Fibroblast of peridontal ligament (primary cell): ENCODE measurements around the gene WNT9B.

ENCODE experiments used
- DNase-seq: peaks from one replicate; pipeline ENCODE4 v3.0.0-alpha.2; 2010; ENCODE audit errors: extremely low read depth

WNT9B gene

DNA sequence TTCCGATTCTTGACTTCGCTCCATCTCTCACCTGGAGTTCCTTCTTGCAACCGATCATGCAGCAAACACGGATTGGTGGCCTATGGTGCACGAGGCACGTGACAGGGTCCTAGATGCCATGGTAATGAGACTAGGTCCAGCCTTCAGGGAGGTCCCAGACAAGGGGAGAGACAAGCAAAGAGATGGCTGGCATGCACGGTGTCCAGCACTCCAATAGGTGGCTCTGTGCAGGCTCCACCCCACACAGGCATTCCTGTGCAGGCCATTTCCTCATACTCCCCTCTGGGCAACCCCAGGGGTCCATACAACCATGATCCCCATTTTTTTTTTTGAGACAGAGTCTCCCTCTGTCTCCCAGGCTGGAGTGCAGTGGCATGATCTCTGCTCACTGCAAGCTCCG lies 31.3 kb downstream of the WNT9B start:
- DNase-seq: no peak

DNA sequence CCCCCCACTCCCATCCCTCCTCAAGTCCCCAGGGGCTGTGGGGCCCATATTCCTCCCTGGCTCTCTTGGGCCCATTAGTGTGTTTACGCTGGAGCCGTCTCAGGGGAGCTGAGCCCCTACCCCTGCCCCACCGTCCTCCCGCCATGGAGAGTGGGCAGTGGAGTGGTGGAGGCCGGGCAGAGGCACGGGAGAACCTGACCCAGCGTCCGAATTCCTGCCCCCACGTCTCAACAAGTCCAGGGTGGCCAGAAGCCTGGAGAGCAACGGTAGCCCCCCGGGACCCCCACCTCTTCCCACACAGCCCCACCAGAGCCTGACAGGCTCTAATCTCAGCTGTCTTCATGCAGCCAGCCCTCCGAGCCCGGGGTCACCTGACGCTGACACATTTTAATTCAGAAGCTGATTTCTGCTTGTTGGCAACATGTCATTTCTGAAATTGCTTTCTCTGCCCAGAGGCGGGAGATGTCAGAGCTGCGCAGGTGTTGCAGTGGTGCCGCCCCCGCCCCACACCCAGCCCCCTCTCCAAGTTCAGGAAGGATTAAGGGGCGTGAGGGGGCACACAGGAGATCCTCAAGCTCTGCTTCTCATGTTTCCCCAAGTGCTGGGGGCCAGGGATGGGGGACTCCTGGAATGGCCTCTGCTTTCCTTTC lies 32.6 kb downstream of the WNT9B start:
- no peak for DNase-seq

DNA sequence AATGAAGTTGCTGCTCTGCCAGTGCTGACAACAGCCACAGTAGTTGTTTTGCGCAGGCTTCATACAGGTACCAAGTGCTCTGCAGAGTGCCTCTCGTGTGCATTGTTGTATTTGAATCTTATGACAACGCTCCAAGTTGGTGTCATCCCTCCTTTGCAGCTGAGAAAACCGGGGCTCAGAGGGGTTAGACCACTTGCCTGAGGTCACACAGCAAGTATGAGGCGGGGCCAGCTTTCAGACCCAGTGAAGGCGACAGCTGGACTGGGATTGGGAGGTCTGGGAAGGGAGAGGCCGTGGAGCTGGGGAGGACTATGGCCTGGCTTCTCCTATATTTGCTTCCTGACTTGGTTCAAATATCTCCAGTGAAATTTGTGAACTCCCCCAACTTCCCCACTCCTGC lies 33.2 kb downstream of the WNT9B start:
- no peak for DNase-seq

DNA sequence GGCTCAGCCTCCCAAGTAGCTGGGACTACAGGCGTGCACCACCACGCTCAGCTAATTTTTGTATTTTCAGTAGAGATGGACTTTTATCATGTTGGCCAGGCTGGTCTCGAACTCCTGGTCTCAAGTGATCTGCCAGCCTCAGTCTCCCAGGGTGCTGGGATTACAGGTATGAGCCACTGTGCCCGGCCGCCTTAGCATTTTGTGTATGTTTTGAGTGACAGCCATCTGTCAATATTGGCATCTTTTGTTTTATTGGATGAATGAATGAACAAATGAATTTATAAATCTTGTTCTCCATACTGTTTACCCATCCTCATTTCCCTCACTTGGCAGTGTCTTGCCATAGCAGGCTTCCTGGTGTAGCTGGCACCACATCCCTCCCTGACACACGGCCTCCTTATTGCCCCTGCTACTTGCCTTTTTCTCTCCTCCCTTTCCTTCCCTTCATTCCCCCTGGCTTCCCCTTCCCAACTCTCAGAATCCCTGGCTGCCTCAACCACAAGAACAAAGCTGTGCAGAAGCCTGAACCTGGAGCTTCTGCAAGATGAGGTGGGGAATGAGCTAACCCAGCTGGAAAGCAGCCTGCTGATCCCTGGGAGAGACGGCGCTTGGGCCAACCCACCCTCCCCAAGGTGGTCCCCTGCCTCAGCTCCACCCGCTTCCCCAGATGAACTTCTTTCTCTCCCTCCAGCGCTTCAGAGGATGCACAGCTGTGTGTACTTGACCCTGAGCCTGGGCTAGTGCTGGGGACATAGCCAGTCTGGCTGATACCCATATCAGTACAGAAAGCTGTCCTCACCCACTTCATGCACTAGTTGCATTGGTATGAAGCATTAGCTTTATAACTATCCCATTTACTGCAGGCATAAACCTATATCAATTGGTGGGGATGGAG lies 34.3 kb downstream of the WNT9B start:
- no peak for DNase-seq

DNA sequence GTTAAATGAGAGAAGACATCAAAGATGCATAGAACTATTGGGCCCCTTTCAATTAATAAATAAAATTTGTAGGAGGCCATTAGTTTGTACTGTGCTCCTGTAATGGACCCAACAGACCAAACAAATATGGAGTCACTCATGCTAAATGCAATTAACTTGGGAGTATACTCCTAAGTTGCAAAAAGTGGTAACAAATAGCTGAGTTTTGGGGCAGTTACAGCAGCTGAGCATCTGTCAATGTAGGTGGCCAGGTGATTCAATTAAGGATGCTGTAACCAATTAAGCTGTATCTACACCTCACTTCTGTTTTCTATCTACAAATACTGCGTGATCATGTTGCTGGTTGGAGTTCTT lies 34.9 kb downstream of the WNT9B start:
- DNase-seq: no peak

DNA sequence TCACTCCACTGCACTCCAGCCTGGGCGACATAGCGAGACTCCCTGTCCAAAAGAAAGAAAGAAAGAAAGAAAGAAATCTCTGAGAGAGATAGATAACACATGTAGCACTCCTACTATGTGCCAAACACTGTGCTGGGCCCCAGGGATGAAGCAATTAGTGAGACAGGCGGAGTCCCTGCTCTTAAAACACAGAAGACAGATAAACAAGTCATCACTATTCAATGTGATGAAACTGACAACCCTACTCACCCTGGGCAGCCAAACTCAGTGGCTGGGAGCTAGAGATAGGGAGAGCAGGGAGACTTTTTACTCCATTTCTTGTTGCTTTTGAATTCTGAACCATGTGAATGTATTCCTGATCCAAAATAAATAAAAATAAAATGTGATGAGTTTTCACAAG lies 36.3 kb downstream of the WNT9B start:
- no peak for DNase-seq

DNA sequence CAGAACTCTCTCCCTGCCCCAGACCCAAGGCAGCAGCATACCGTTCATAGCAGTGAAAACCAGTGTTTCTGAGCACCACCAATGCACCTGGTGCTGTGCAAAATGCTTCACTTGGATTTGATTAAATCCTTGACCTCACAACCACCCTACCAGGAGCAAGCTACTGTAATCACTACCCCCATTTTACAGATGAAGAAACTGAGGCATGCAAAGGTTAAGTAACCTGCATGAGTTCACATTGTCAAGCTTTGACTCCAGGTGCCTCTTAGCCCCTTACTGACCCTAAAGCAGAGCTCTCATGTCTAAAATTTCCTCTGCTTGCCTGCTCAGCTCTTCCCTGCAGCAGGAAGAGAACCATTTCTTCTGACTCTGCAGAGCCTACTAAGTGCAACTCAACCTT lies 37.3 kb downstream of the WNT9B start:
- DNase-seq: no peak

DNA sequence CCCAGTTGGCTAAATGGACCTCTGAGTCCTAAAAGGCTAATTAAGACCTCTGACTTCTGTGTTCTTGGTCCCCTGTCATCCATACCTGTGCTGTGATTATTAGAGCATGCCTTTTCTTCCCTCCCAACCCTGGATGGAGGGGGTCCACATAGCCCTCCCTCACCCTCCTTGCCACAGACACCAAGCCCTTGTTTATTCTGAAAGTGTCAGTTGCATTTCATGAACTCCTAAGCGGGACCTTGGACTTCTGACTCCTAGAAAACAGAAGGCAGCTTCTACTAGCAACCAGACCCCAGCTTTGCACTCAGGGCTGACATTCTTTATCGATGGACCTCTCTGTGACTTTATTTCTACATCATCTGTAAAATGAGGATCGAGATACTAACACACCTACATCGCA lies 38.1 kb downstream of the WNT9B start:
- no peak for DNase-seq

DNA sequence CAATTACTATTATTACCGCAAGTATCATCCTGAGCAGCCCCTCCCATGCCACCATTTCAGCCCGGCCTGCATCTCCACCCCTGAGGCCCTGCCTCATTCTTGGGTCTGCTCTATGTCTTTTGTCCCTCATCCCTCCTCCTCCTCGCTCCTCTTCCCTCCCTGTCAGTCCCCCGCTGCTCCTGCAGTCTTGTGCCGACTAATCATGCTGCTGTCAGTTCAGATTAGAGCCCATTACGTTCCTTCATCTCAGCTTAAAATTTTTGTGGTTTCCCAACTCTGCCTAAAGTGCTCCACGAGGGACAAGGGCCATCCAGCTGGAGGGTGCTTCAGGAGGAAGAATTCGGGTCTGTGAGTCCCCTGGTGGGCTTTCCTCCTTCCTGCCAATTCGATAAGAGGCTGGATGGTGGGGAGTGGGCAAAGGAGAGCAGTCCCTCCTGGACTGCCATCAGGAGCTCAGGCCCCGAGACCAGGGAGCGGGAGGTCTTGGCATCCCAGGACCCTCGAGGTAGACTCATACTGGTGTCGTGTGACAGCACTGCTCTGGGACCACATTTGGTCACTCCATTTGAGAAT lies 38.7 kb downstream of the WNT9B start:
- DNase-seq: no peak

DNA sequence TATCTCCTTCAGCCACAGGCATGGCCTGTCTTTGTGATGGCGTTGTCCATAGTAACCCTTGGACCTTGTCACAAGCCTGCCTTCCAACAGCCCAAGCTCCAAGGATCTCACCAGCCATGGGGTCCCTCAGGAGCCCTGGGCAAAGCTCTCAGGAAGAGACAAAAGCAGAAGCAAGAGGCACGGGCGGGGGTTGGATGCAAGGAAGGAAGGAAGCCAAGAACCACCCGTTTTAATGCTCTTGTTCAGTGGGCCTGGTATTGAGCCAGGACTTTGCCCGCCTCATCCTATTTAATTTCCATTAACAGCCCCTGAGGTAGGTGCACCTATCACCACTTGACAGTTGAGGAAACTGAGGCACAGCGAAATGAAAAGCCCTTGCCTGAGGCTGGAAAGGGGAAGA lies 39.3 kb downstream of the WNT9B start:
- no peak for DNase-seq

DNA sequence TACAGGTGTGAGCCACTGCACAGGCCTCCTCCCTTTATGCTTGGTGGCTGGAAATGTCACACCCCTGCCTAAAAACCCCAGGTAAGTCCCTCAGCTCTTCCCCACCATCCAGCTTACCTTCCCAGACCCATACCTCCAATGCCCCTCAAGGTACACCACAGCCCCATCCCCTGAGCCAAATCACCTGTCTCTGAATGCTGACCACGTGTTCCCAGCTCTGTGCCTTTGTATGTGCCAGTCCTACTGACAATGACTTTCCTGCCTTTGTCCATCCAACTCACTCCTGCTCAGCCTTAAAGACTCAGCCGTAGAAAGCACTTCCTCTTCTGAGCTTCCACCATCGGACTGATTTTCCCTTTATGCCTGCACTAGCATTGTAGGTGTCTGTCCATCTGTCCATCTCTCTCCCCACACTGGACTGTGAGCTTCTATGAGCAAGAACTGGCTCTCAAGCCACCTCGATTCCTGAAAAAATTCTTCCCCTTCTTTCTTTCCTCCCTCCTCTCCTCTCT lies 40.9 kb downstream of the WNT9B start:
- no peak for DNase-seq

DNA sequence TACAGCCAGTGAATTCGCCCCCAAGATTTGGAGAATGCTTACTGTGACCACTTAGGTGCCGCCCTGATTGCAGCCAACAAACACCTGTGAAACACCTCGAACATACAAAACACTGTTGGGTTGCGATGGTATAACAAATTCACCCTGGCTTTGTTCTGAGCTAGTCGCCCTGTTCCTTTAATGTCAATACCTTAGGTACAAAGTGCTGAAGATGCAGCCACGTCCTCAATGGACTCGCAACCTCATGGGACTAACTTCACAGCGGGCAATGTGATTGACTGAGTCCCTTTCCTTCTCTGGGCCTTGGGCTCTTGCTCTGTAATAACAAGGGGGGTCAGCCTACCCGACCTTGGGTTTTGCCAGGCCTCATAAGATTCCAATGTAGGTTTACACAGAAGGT lies 42.6 kb downstream of the WNT9B start:
- DNase-seq: no peak

DNA sequence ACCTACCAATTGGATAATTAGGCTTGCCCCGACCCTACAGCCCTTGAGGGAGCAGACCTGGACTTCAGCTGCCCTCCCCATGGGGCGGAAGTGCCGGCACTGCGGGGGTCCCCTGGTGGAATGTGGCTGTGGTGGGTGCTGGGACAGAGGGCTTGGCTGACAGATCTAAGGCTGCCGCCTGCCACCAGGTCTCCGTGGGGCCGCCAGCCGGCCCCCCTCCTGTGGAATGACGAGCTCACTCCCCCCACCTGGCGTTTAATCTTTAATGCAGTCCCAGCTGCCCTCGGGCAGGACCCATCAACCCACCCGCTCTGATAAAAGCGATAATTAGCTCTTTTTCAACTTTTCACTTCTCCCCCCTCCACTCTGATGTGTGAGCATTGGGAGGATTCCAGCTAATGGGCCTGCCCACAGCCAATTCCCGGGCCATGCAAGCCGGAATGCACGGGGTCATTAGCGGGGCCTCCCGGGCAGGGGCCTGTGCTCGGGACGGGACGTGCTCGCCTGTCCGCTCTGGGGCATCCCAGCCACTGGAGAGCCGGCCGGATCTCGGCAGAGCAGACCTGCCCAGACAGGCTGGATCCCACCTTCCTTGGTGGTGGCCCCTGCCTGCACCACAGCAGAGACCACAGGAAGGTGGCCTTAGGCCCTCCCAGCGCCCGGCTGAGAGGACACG lies 43.2 kb downstream of the WNT9B start:
- DNase-seq: no peak

DNA sequence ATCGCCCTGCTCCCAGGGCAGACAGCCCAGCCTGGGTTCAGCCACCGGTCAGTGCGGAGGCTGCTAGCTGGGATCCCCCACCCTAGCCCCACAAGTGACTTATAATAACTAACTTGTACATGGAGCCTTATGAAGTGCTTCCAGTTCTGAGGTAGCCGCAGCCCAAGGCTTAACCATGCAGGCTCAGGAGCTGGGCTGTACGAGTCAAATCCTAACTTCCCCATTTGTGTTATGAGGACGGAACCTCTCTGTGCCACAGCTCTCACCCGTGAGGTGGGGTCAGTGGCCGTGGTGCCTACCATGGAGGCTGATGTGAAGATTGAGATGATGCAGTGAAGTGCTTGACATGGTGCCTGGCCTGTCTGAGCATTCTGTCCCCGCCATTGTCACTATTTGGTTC lies 43.8 kb downstream of the WNT9B start:
- no peak for DNase-seq

DNA sequence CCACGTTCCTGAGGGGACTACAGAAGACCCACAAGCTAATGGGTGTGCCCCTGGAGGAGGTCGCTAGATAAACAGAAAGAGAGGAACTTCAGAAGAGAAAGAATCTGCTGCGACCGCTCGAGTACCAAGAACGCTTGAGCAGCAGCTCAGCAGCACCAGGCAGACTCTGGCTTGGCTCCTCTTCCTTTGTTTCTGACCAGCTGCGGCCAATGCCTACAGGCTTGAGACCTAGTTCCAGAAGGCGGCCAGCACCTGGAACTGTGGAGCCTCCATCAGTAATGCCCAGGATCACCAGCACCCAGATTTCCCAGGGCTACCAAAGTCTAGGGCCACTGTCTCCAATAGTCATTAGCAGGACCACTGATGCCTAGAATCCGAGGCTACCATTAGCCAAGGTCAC lies 45.6 kb downstream of the WNT9B start:
- DNase-seq: no peak

DNA sequence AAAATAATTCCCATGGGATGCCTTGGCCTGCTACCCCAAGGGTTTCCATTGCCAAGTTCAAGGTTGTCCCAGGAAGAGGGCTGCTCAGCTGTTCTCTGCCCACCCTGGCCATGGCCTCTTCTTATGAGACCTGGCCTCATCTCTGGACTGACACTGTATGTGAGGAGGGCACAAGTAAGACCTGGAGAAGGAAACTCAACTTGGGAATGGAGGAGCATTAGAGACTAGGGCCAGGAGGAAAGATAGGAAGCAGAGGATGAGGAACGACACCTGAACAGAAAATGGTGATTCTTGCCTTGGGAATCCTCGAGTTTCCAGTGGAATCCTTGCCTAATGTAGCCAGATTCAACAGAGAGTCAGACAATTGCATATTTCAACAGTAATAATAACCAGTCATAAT lies 47.0 kb downstream of the WNT9B start:
- no peak for DNase-seq

DNA sequence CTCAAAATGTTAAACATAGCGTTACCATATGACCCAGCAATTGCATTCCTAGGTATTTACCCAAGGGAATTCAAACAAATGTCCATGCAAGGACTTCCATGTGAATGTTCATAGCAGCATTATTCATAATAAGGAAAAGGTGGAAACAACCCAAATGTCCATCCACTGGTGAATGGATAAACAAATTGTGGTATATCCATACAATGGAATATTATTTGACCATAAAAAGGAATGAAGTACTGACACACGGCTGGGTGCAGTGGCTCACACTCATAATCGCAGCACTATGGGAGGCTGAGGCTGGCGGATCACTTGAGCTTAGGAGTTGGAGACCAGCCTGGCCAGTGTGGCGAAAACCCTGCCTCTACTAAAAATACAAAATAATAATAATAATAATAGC lies 47.5 kb downstream of the WNT9B start:
- DNase-seq: no peak

DNA sequence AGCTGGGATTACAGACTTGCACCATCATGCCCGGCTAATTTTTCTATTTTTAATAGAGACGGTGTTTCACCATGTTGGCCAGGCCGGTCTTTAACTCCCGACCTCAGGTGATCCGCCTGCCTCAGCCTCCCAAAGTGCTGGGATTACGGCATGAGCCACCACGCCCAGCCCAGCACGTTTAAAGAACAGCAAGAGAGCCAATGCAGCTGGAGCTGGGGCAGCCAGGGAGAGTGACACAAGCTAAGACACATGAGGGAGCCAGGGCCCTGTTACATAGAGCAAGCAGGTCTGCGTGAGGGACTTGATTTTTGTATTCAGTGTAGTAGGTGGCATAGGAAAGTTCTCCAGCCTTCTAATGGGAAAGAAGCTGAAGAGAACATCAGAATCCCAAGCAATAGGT lies 49.9 kb downstream of the WNT9B start:
- DNase-seq: no peak

DNA sequence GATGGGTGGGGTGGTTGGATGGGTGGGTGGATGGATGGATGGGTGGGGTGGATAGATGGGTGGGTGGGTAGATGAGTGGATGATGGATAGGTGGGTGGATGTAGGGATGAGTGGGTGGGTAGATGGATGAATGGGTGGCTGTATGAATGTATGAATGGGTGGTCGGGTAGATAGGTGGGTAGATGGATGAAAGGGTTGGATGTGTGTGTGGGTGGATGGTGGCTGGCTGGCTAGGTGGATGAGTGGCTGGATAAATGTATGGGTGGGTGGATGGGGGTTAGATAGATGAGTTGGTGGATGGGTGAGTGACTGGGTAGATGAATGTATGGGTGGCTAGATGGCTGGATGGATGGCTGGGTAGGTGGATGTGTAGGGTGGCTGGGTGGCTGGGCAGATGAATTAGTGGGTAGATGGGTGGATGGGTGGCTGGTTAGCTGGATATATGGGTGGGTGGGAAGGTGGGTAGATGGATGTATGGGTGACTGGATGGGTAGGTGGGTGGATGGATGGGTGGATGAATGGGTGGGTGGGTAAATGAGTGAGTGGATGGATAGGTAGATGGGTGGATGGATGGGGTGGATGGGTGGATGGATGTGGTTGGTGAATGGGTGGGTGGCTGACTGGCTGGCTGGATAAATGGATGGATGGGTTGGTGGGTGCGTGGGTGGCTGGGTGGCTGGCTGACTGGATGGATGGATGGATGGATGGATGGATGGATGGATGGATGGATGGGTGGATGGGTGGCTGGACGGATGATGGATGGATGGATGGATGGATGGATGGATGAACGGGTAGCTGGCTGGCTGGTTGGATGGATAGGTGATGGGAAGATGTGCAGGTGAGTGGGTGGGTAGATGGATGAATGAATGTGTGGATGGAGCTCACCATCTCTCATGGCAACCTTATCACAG lies 52.6 kb downstream of the WNT9B start:
- DNase-seq: no peak

DNA sequence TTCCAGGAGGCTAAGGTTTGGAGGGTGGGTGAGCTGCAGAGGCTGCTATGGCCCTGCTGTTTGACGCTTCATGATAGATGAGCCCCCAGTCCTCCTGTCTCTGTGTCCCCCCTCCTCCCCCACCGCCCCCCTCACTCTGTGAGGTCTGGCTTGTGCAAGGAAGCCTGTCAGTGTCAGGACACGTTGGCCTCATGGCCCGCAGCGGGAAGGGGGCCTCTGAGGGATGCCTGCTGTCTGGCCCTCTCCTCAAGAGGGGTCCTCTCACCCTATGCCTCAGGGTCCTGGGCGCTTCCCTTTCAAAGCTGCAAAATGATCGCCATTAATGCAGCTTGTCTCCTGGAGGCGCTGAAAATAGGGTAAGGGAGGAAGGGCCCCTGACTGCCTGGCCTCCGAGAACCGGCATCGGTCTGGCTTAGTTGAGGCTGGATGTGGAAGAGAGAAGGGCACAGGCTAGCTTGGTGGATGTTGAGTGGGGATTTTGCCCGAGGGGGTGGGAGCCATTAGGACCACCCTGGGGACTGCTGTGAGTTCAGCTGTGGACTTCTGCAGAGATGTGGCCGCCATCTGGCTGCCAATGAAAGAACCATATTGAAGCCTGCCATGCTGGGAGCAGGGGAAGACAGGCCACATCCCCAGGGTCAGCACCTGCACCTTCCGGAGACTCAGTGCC lies 56.8 kb downstream of the WNT9B start:
- DNase-seq: no peak
